Astrocyte (in vitro differentiated cells and primary cell): ENCODE measurements around the gene VKORC1. TPM values are rescaled to one million over a fixed set of nuclear protein-coding genes. Genes with fewer than 3 reads are reported as not detected.

ENCODE experiments used
- DNase-seq: peaks from one replicate; pipeline ENCODE4 v3.0.0-alpha.2; 2010; ENCODE audit warnings: low read depth
- FAIRE-seq: peaks from 2 replicates; lab custom pipeline; 2011; peaks lifted over from hg19 to GRCh38; lab: Jason Lieb, UNC
- H2AFZ ChIP-seq: 2 replicates; pipeline ENCODE4 v1.6.0; 2012; ENCODE audit warnings: low read depth, low read length, inconsistent platforms
- H3K27ac ChIP-seq: 2 replicates; pipeline ENCODE4 v1.5.1; 2011; ENCODE audit warnings: low read depth, low read length, inconsistent platforms
- H3K27me3 ChIP-seq: 2 replicates; pipeline ENCODE4 v1.6.0; 2011; ENCODE audit warnings: low read length, inconsistent platforms; ENCODE audit not compliant: insufficient read depth
- H3K36me3 ChIP-seq: 2 replicates; pipeline ENCODE4 v1.5.1; 2011; ENCODE audit warnings: low read length, inconsistent platforms; ENCODE audit not compliant: insufficient read depth
- H3K4me1 ChIP-seq: 2 replicates; pipeline ENCODE4 v1.5.1; 2011; ENCODE audit warnings: low read length, inconsistent platforms; ENCODE audit not compliant: insufficient read depth
- H3K4me2 ChIP-seq: 2 replicates; pipeline ENCODE4 v1.6.0; 2012; ENCODE audit warnings: low read length, inconsistent platforms
- H3K4me3 ChIP-seq: 2 replicates; pipeline ENCODE4 v1.5.1; 2011; ENCODE audit warnings: low read depth, mild to moderate bottlenecking, low read length, inconsistent platforms; ENCODE audit not compliant: insufficient read depth
- H3K79me2 ChIP-seq: 2 replicates; pipeline ENCODE4 v1.6.0; 2012; ENCODE audit warnings: mild to moderate bottlenecking, low read length, inconsistent platforms; ENCODE audit not compliant: insufficient read depth
- H3K9ac ChIP-seq: 2 replicates; pipeline ENCODE4 v1.6.0; 2012; ENCODE audit warnings: mild to moderate bottlenecking, low read length, inconsistent platforms
- H3K9me3 ChIP-seq: 2 replicates; pipeline ENCODE4 v1.5.1; 2012; ENCODE audit warnings: low read depth, mild to moderate bottlenecking, low read length, inconsistent platforms; ENCODE audit not compliant: insufficient read depth
- H4K20me1 ChIP-seq: 2 replicates; pipeline ENCODE4 v1.6.0; 2012; ENCODE audit warnings: low read length, inconsistent platforms; ENCODE audit not compliant: insufficient read depth
- H3K27ac Mint-ChIP-seq: one replicate; pipeline ENCODE4 v1.8.0; 2021; ENCODE audit warnings: mild to moderate bottlenecking, mixed read lengths; ENCODE audit not compliant: unreplicated experiment
- H3K27me3 Mint-ChIP-seq: one replicate; pipeline ENCODE4 v1.8.0; 2021; ENCODE audit warnings: low read depth, mixed read lengths; ENCODE audit not compliant: unreplicated experiment
- H3K36me3 Mint-ChIP-seq: one replicate; pipeline ENCODE4 v1.8.0; 2021; ENCODE audit warnings: low read depth, mixed read lengths; ENCODE audit not compliant: unreplicated experiment
- H3K4me1 Mint-ChIP-seq: one replicate; pipeline ENCODE4 v1.8.0; 2021; ENCODE audit warnings: low read depth, mixed read lengths; ENCODE audit not compliant: unreplicated experiment
- H3K4me3 Mint-ChIP-seq: one replicate; pipeline ENCODE4 v1.8.0; 2021; ENCODE audit warnings: mild to moderate bottlenecking, moderate library complexity, mixed read lengths; ENCODE audit not compliant: unreplicated experiment
- H3K9me3 Mint-ChIP-seq: one replicate; pipeline ENCODE4 v1.8.0; 2021; ENCODE audit warnings: mild to moderate bottlenecking, mixed read lengths; ENCODE audit not compliant: unreplicated experiment
- EZH2 ChIP-seq: IDR thresholded peaks from 2 replicates; pipeline ENCODE4 v1.6.1; 2012; ENCODE audit warnings: mild to moderate bottlenecking, low read length, inconsistent platforms; ENCODE audit not compliant: insufficient read depth
- total RNA-seq: library from RNA; stranded (reverse); gene quantifications from 2 replicates; pipeline ENCODE4 v1.2.1, GENCODE V29; 2021
- TF ChIP-seq, protein P1 (sequence below): IDR thresholded peaks from 2 replicates; pipeline ENCODE4 v1.5.1; 2011; ENCODE audit warnings: low read depth, mild to moderate bottlenecking, inconsistent platforms, low read length, moderate library complexity; ENCODE audit not compliant: insufficient read depth

The VKORC1 gene
- total RNA-seq, 1 donor from 2014 or later = 133 TPM

DNA sequence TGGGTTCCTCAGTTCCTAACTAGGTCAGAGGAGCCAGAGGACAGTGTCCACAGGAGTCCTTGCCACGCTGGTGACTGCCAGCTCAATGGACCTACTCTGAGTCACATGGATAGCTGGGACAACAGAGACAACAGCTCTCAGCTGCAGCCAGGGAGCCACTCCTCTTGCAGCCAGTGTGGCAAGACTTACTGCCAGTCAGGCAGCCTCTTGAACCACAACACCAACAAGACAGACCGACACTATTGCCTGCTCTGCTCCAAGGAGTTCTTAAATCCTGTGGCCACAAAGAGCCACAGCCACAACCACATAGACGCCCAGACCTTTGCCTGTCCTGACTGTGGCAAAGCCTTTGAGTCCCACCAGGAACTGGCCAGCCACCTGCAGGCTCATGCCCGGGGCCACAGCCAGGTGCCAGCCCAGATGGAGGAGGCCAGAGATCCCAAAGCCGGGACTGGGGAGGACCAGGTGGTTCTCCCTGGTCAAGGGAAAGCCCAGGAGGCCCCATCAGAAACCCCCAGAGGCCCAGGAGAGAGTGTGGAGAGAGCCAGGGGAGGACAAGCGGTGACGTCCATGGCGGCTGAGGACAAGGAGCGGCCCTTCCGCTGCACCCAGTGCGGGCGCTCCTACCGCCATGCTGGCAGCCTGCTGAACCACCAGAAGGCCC, 13.7 kb downstream of the VKORC1 start:
- no peak overlapping the region for H2AFZ ChIP-seq
- no peak overlapping the region for H3K4me3 ChIP-seq
- Mint-ChIP-seq H3K27ac (no peak overlapping the region), H3K4me3 (no peak overlapping the region), H3K4me1 (no peaks in the 10 kb centered on the region), H3K9me3 (no peaks in the 10 kb centered on the region), H3K36me3 (peaks cover 23% of the 10 kb centered on the region), H3K27me3 (no peaks in the 10 kb centered on the region)
- H3K9me3 ChIP-seq = no peaks in the 10 kb centered on the region
- no peaks in the 10 kb centered on the region for H3K27me3 ChIP-seq
- peaks cover 76% of the 10 kb centered on the region for H4K20me1 ChIP-seq
- H3K4me2 ChIP-seq = no peak overlapping the region
- H3K79me2 ChIP-seq = peaks cover 63% of the 10 kb centered on the region
- DNase-seq = no peak
- TF ChIP-seq, protein P1, sequence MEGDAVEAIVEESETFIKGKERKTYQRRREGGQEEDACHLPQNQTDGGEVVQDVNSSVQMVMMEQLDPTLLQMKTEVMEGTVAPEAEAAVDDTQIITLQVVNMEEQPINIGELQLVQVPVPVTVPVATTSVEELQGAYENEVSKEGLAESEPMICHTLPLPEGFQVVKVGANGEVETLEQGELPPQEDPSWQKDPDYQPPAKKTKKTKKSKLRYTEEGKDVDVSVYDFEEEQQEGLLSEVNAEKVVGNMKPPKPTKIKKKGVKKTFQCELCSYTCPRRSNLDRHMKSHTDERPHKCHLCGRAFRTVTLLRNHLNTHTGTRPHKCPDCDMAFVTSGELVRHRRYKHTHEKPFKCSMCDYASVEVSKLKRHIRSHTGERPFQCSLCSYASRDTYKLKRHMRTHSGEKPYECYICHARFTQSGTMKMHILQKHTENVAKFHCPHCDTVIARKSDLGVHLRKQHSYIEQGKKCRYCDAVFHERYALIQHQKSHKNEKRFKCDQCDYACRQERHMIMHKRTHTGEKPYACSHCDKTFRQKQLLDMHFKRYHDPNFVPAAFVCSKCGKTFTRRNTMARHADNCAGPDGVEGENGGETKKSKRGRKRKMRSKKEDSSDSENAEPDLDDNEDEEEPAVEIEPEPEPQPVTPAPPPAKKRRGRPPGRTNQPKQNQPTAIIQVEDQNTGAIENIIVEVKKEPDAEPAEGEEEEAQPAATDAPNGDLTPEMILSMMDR = no peak
- FAIRE-seq = no peak
- H3K4me1 ChIP-seq = peaks cover 7% of the 10 kb centered on the region
- no peaks in the 10 kb centered on the region for H3K36me3 ChIP-seq
- H3K27ac ChIP-seq = no peak overlapping the region
- no peak overlapping the region for H3K9ac ChIP-seq

DNA sequence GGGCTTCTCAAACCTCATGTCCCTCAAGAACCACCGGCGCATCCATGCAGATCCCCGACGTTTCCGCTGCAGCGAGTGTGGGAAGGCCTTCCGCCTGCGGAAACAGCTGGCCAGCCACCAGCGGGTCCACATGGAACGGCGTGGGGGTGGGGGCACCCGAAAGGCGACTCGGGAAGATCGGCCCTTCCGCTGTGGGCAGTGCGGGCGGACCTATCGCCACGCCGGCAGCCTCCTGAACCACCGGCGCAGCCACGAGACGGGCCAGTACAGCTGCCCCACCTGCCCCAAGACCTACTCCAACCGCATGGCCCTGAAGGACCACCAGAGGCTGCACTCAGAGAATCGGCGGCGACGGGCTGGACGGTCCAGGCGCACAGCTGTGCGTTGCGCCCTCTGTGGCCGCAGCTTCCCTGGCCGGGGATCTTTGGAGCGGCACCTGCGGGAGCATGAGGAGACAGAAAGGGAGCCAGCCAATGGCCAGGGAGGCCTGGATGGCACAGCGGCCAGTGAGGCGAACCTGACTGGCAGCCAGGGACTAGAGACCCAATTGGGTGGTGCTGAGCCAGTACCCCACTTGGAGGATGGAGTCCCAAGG, 14.5 kb downstream of the VKORC1 start:
- FAIRE-seq (no peak), DNase-seq (no peak)
- H3K79me2 ChIP-seq = peaks cover 71% of the 10 kb centered on the region
- Mint-ChIP-seq H3K4me1 (no peaks in the 10 kb centered on the region), H3K36me3 (peaks cover 19% of the 10 kb centered on the region), H3K27ac (no peak overlapping the region), H3K9me3 (no peaks in the 10 kb centered on the region), H3K4me3 (no peak overlapping the region), H3K27me3 (no peaks in the 10 kb centered on the region)
- no peak overlapping the region for H3K9ac ChIP-seq
- H3K36me3 ChIP-seq = no peaks in the 10 kb centered on the region
- H3K9me3 ChIP-seq = no peaks in the 10 kb centered on the region
- H3K4me2 ChIP-seq = no peak overlapping the region
- H3K4me3 ChIP-seq = no peak overlapping the region
- no peak overlapping the region for H3K27ac ChIP-seq
- no peaks in the 10 kb centered on the region for H3K27me3 ChIP-seq
- H3K4me1 ChIP-seq = peaks cover under 1% of the 10 kb centered on the region
- no peak for TF ChIP-seq EZH2
- TF ChIP-seq, protein P1 = no peak
- H4K20me1 ChIP-seq = peaks cover 71% of the 10 kb centered on the region
- no peak overlapping the region for H2AFZ ChIP-seq

DNA sequence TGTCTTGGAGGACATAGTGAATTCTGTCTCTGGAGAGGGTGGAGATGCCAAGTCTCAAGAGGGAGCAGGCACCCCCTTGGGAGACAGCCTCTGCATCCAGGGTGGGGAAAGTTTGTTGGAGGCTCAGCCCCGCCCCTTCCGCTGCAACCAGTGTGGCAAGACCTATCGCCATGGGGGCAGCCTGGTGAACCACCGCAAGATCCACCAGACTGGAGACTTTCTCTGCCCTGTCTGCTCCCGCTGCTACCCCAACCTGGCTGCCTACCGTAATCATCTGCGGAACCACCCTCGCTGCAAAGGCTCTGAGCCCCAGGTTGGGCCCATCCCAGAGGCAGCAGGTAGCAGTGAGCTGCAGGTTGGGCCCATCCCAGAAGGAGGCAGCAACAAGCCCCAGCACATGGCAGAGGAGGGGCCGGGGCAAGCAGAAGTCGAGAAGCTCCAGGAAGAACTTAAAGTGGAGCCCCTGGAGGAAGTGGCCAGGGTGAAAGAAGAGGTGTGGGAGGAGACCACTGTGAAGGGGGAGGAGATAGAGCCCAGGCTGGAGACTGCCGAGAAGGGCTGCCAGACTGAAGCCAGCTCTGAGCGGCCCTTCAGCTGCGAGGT, 15.2 kb downstream of the VKORC1 start:
- Mint-ChIP-seq H3K4me3 (no peak overlapping the region), H3K4me1 (peaks cover 2% of the 10 kb centered on the region), H3K27me3 (no peaks in the 10 kb centered on the region), H3K9me3 (no peaks in the 10 kb centered on the region), H3K36me3 (peaks cover 19% of the 10 kb centered on the region), H3K27ac (no peak overlapping the region)
- no peak for TF ChIP-seq EZH2
- TF ChIP-seq, protein P1 = no peak
- no peak overlapping the region for H3K27ac ChIP-seq
- H3K36me3 ChIP-seq = no peaks in the 10 kb centered on the region
- H3K4me2 ChIP-seq = no peak overlapping the region
- H3K79me2 ChIP-seq = peaks cover 77% of the 10 kb centered on the region
- no peaks in the 10 kb centered on the region for H3K9me3 ChIP-seq
- no peak overlapping the region for H3K9ac ChIP-seq
- FAIRE-seq (no peak), DNase-seq (no peak)
- H4K20me1 ChIP-seq = peaks cover 67% of the 10 kb centered on the region
- peaks cover 4% of the 10 kb centered on the region for H3K4me1 ChIP-seq
- H3K27me3 ChIP-seq = no peaks in the 10 kb centered on the region
- no peak overlapping the region for H2AFZ ChIP-seq
- H3K4me3 ChIP-seq = no peak overlapping the region
